ENCODE results near the gene DNPH1.
A peak's percentile ranks its signal among the peaks of the same experiment; 100 is the strongest.

DNPH1 gene

GRCh38 chr6:43263314-43264178 is 34.3 kb upstream of the DNPH1 start:
- peak; percentile 90 for DNase-seq

- no peak for DNase-seq
Measured at GRCh38 chr6:43262780-43263313, 33.6 kb upstream of the DNPH1 start.

GRCh38 chr6:43262000-43262779 is 32.9 kb upstream of the DNPH1 start:
- DNase-seq, result no peak

DNA sequence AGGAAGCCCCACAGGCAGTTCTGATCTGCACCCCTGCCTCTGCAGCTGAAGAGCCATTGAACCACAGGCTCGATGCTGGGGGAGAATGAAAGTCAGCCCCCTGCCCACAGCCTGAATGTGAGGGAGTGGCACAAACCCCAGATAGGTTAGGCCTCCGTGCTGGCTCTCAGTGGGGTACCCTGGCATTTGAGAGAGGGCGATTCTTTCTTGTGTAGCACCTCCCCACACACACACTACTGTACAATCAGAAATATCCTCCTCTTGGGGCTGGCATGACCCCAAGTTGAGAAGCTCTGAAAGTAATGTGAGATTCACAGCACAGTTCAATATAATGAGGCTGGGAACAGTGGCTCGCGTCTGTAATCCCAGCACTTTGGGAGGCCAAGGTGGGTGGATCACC is 31.9 kb upstream of the DNPH1 start:
- no peak for DNase-seq

- DNase-seq, result no peak
Measured at GRCh38 chr6:43260791-43261190, 31.5 kb upstream of the DNPH1 start.

GRCh38 chr6:43258807-43259686 is 29.8 kb upstream of the DNPH1 start:
- DNase-seq, result no peak

GRCh38 chr6:43258180-43258579 is 28.9 kb upstream of the DNPH1 start:
- DNase-seq, result no peak

DNA sequence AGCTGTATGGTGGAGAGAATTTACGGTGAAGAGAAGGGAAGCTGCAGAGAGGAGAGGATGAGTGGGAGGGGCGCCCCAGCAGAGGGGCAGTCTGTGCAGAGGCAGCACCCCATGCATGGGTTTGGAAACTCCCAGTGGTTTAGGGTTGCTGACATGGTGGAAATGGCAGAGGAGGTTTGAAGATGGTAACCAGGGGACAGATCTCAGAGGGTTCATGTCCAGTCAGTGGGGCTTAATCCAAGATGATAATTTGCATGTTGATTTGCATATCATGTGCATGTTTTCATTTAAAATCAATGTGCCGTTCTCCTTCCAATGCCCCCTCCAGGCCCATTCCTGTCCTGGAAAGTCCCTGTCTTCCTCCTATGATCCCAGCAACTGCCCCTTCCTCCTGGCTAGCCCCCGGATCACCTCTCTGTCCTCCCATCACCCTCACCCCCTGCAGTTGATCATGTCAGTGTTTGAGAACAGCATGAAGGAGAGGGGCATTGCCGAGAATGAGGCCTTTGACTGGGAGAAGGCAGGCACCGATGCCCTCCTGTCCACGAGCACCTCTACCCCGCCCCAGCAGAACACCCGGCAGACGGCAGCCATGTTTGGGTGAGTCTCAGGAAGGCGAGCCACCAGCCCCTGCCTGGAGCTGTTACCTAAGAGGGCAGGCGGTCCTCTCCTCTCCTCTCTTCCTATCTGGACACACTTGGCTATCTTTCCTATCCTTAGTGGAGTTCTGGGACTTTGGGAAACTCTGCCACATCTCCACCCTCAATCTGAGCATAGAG is 28.3 kb upstream of the DNPH1 start:
- no peak for DNase-seq

GRCh38 chr6:43256670-43257366 is 27.5 kb upstream of the DNPH1 start:
- no peak for DNase-seq

GRCh38 chr6:43255408-43256054 is 26.2 kb upstream of the DNPH1 start:
- no peak for DNase-seq

DNA sequence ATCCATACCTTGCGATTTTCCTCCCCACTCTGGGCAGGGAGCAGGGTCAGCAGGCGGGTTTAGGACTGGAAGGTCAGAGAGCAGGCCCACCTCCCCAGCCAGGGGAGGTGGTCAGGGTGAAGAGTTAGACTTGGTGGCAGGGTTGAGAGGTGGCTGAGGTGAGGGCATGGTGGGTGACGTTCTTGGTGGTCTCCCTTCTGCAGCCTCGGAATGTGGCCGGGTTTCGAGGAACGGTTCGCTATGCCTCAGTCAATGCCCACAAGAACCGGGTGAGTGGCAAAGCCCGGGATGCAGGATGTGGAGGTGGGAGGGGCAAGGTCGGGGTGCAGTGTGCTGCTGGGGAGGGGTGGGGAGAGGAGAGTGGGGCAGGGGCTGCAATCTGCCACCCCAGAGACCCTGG is 25.6 kb upstream of the DNPH1 start:
- no peak for DNase-seq

GRCh38 chr6:43254138-43254817 is 25.0 kb upstream of the DNPH1 start:
- DNase-seq, result no peak

DNA sequence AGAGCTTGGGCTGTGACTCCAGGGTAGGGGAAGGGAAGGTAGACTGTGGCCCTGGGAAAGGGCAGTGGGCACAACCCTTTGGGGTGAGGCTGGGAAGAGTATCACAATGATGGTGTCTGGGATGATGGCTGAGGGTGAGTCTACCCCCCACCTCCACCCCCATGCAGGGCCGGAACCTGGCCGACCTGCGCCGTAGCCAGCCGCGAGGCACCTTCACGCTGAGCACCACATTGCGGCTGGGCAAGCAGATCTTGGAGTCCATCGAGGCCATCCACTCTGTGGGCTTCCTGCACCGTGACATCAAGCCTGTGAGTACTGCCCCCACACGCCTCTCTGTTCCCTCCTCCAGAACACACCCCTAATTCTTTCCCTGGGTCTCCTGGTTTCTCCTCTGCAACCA is 24.1 kb upstream of the DNPH1 start:
- no peak for DNase-seq

DNA sequence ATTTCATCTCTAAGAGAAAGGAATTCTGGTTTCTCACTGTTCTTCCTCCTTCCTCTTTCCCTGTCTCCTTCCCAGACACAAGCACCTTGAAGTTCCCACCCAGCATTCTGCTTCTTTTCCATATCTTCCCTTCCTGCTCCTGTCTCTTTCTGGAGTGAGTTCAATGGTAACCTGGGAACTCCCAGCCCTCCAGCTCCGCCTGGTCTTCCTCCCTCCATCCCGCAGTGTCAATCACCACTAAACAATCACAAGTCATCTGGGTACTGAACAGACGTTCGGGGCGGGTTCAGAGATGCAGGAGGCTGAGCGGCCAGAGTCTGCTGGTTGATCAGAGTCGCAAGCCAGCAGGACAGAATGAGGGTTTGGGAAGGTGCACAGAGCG is 21.7 kb upstream of the DNPH1 start:
- DNase-seq, result no peak

GRCh38 chr6:43248791-43249190 is 19.5 kb upstream of the DNPH1 start:
- DNase-seq, result no peak

DNA sequence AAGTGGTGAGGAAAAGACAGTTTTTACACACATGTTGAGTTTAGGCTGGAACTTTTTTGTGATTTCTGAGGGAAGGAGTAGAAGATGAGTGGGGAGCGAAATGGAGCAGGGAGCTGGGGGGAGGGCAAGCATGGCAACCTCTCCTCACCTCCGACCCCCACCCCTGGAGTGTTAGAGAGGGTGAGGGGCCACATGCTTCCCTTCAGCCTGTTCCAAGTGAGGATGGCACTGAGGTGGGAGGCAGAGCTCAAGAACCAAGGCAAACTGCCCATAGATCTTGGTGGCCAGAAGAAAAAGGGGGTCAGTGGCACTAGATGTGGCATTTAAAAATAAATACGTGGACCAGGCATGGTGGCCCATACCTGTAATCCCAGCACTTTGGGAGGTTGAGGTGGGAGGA is 18.8 kb upstream of the DNPH1 start:
- no peak for DNase-seq

DNA sequence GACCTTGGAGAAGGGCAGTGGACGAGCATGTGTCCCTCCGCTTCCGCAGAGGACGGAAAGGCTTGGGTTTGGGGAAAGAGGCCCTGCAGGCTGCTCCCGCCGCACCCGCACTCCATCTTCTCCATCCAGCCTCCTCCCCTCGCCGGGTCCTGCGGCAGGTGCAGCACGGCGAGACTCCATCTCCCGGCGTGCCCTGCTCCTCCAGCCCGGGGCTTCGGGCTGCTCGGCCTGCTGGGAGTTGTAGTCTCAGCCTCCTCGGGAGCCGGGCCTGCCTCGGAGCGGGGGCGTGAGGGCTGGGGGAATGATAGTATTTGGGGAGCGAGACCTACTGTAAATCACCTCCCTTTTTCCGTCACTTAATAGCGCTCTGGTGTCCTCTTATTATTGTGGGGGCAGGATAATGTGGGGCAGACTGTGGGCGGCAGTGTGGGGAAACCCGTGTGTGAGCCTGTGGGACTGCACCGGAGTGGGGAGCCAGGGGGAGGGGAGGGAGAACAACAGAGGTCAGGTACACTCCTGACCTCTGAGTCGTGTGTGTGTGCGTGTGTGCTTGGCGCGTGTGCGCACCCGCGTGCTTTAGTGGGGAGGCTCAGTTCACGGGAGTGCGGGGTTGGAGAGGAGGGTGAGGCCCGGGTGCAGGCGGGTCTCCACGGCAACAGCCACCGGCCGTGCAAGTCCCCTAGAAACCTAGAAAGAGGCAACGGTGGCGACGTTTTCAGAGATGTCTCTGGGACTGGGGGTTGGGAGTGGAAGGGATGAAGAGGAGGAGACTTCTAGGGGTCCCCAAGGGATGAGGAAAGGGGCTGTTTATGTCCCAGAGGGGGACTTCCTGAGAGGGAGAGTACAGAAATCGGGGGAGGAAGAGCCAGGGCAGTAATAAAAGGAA is 18.1 kb upstream of the DNPH1 start:
- peak; percentile 47 for DNase-seq

GRCh38 chr6:43246301-43247113 is 17.2 kb upstream of the DNPH1 start:
- DNase-seq, result no peak
